ENCODE results near the gene SLC25A20. TPM values are rescaled to one million over a fixed set of nuclear protein-coding genes. Genes with fewer than 3 reads are reported as not detected.

The SLC25A20 gene
- total RNA-seq, 4 donors from 2014 or later: 7.7 to 41.8 (median 15.3) TPM

DNA sequence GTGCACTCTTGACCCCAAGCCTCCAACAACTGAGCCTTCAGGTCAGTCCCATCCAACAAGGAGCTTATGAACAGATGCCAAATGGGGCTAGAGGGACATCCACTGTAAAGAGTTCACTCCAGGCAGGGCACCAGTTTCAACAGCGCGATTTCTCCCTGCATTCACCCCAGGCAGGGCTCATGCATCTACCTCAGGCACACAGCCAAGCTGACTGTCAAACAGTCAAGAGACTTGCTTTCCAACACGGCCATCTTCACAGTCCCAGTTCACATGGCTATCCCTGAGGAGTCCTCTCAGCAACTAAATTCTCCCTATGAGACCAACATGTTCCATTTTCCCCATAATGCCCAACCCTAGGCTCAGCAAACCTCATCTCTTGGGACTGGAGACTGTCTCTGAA is 17.7 kb downstream of the SLC25A20 start:
- Histone ChIP-seq H3K36me3 (no peaks in the 10 kb centered on the region), H3K27ac (no peak overlapping the region), H3K27me3 (no peaks in the 10 kb centered on the region), H3K4me3 (no peak overlapping the region), H3K9me3 (no peaks in the 10 kb centered on the region), H3K4me1 (no peaks in the 10 kb centered on the region)
- intact Hi-C loops (cut with DNase I; ENCODE audit: low total_unique reads): no loop called here
- TF ChIP-seq, protein P1, sequence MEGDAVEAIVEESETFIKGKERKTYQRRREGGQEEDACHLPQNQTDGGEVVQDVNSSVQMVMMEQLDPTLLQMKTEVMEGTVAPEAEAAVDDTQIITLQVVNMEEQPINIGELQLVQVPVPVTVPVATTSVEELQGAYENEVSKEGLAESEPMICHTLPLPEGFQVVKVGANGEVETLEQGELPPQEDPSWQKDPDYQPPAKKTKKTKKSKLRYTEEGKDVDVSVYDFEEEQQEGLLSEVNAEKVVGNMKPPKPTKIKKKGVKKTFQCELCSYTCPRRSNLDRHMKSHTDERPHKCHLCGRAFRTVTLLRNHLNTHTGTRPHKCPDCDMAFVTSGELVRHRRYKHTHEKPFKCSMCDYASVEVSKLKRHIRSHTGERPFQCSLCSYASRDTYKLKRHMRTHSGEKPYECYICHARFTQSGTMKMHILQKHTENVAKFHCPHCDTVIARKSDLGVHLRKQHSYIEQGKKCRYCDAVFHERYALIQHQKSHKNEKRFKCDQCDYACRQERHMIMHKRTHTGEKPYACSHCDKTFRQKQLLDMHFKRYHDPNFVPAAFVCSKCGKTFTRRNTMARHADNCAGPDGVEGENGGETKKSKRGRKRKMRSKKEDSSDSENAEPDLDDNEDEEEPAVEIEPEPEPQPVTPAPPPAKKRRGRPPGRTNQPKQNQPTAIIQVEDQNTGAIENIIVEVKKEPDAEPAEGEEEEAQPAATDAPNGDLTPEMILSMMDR (IDR thresholded peaks at IDR 0.05): no peak
- TF ChIP-seq POLR2A (IDR thresholded peaks at IDR 0.05): no peak
- DNase-seq: no peak

DNA sequence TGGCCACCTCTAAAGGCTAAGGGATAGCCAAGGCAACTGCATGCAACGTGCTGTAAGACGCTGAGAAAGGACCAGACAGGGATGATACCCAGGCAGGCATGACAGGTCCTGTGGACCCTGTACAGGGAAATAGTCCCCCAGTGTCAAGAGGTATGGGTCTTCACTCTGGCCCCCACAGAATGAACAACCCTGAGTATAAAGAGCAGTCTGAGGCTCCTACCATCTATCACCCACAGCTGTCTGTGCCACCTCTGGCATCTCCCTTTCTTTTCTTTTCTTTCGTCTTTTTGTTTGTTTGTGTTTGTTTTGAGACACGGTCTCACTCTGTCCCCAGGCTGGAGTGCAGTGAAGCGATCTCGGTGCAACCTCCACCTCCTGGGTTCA is 18.7 kb downstream of the SLC25A20 start:
- Histone ChIP-seq H3K9me3 (no peaks in the 10 kb centered on the region), H3K36me3 (no peaks in the 10 kb centered on the region), H3K4me3 (no peak overlapping the region), H3K27me3 (no peaks in the 10 kb centered on the region), H3K4me1 (no peaks in the 10 kb centered on the region), H3K27ac (no peak overlapping the region)
- no peak for TF ChIP-seq POLR2A (IDR thresholded peaks at IDR 0.05)
- TF ChIP-seq, protein P1 (IDR thresholded peaks at IDR 0.05): no peak
- DNase-seq: no peak
- intact Hi-C loops (cut with DNase I; ENCODE audit: low total_unique reads): no loop called here

DNA sequence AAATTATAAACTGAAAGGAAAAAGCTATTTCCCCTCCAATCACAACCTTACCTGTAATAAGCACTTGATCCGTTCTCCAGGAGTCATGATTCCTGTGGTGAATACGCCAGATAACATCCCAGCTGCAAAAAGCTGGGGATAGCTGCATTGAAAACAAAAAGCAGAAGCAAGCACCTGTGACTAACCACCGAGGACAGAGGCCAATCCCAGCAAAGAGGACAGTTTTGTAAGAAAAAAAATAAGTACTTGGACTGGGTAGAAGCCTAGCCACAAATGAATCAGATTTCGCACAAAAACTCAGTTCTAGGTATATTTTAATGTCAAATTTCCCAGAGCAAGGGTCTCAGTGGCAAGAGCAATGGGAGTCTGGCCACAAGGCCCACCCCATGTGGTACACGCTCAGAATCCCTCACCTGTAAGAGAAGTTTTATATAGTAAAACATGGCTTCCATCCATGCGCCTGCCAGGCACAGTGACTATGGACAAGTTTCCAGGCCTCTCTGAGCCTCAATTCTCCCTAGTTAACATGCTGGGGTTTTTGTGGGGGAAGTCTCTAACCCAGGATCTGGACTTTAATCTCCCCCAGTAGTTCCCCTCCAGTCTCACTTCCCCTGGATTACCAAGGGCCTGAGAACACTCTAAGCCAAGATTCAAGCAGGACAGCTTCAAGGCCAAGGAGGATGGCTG is 19.2 kb downstream of the SLC25A20 start:
- no peak overlapping the region for H3K4me3 ChIP-seq
- H3K27me3 ChIP-seq: no peaks in the 10 kb centered on the region
- no peaks in the 10 kb centered on the region for H3K9me3 ChIP-seq
- H3K36me3 ChIP-seq: no peaks in the 10 kb centered on the region
- no peak overlapping the region for H3K27ac ChIP-seq
- TF ChIP-seq POLR2A (IDR thresholded peaks at IDR 0.05): no peak
- TF ChIP-seq, protein P1 (IDR thresholded peaks at IDR 0.05): no peak
- intact Hi-C loops (cut with DNase I; ENCODE audit: low total_unique reads): no loop called here
- no peaks in the 10 kb centered on the region for H3K4me1 ChIP-seq
- DNase-seq: no peak

DNA sequence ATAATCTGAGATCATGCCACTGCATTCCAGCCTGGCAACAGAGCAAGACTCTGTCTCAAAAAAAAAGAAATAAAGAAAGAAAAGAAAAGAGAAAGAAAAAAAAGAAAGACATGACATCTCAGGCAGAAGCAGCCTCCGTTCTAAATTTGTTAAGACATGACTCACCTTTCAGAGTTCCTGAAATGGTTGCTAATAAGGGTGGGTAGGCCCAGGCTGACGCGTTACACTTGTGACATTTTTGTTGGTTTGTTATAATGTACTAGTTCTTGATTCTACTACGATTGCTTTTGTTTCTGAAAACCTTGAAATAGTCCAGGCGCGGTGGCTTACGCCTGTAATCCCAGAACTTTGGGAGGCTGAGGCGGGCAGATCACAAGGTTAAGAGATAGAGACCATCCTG is 21.0 kb downstream of the SLC25A20 start:
- Histone ChIP-seq H3K27ac (no peak overlapping the region), H3K4me3 (no peak overlapping the region), H3K27me3 (no peaks in the 10 kb centered on the region), H3K36me3 (no peaks in the 10 kb centered on the region), H3K9me3 (no peaks in the 10 kb centered on the region), H3K4me1 (no peaks in the 10 kb centered on the region)
- no peak for DNase-seq
- intact Hi-C loops (cut with DNase I; ENCODE audit: low total_unique reads): no loop called here
- TF ChIP-seq POLR2A (IDR thresholded peaks at IDR 0.05): no peak

DNA sequence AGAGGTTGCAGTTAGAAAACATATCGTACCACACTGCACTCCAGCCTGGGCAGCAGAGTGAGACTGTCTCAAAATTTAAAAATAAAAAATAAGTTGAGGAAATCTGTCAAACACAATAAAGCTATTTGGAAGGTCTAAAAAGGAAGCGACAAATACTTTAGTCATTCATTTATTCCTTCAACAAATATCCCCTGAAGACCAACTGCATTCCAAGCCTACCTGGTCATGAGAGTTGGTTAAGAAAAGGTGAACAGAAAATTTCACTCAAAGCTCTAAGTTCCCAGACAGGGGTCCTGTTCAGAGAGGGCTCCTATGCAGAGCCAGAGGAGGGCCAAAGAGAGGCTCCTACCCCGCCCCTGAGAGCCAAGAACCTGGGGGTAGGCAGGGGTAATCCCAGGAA is 35.6 kb downstream of the SLC25A20 start:
- no peaks in the 10 kb centered on the region for H3K36me3 ChIP-seq
- no peak overlapping the region for H3K4me3 ChIP-seq
- no peak for TF ChIP-seq POLR2A (IDR thresholded peaks at IDR 0.05)
- TF ChIP-seq, protein P1 (IDR thresholded peaks at IDR 0.05): no peak
- intact Hi-C loops (cut with DNase I; ENCODE audit: low total_unique reads): no loop called here
- H3K27ac ChIP-seq: no peak overlapping the region
- no peaks in the 10 kb centered on the region for H3K9me3 ChIP-seq
- DNase-seq: no peak
- no peaks in the 10 kb centered on the region for H3K27me3 ChIP-seq
- no peaks in the 10 kb centered on the region for H3K4me1 ChIP-seq

DNA sequence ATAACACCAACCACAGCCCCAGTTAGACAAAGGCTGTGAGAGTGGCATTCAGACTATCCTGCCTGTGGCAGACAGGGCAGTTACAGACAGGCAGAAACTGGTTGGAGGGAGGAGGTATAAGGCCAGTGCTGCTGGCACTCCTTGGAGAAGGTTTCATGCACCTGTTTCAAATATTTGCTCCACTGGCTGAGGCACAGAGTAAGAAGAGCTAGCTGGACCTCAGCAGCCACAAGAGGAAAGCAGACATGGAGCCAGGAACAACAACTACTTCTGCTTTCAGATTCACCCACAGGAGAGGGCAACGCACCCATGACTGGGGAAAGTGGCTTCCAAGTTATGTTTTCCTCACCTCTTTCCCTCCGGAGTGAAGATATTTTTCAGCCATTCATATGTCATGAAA is 39.5 kb downstream of the SLC25A20 start:
- TF ChIP-seq, protein P1 (IDR thresholded peaks at IDR 0.05): no peak
- no peak for TF ChIP-seq POLR2A (IDR thresholded peaks at IDR 0.05)
- Histone ChIP-seq H3K4me3 (no peak overlapping the region), H3K4me1 (no peaks in the 10 kb centered on the region), H3K9me3 (no peaks in the 10 kb centered on the region), H3K27ac (no peak overlapping the region), H3K27me3 (no peaks in the 10 kb centered on the region), H3K36me3 (no peaks in the 10 kb centered on the region)
- no peak for DNase-seq
- intact Hi-C loops (cut with DNase I; ENCODE audit: low total_unique reads): no loop called here

All from uterus (tissue), 4 donors.